AG10803 (cell line): ENCODE measurements around the gene FYCO1.

Experiments used
- DNase-seq: peaks from one replicate; pipeline ENCODE4 v3.0.0; 2010; ENCODE audit warnings: low read depth
- H3K4me3 ChIP-seq: 2 replicates; pipeline ENCODE4 v1.5.1; 2011; ENCODE audit warnings: mild to moderate bottlenecking, low read length, control low read depth
- CTCF ChIP-seq: conservative IDR thresholded peaks from 2 replicates; pipeline ENCODE4 v1.5.1; 2011; ENCODE audit warnings: mild to moderate bottlenecking, low read length, control low read depth, inconsistent platforms

The FYCO1 gene

GRCh38 chr3:45923755-45924154 lies 71.9 kb downstream of the FYCO1 start:
- no peak overlapping the region for H3K4me3 ChIP-seq
- peak; percentile 55 for DNase-seq
- no peak for TF ChIP-seq CTCF

- no peak for DNase-seq
- TF ChIP-seq CTCF = no peak
- H3K4me3 ChIP-seq = no peak overlapping the region
These were observed 72.6 kb downstream of the FYCO1 start for GRCh38 chr3:45922950-45923590.

GRCh38 chr3:45922039-45922326 lies 73.6 kb downstream of the FYCO1 start:
- no peak overlapping the region for H3K4me3 ChIP-seq
- no peak for DNase-seq
- no peak for TF ChIP-seq CTCF

GRCh38 chr3:45921158-45922038 lies 74.2 kb downstream of the FYCO1 start:
- DNase-seq = no peak
- no peak overlapping the region for H3K4me3 ChIP-seq
- TF ChIP-seq CTCF = no peak

GRCh38 chr3:45917146-45917898 lies 78.3 kb downstream of the FYCO1 start:
- no peak for TF ChIP-seq CTCF
- DNase-seq = no peak
- H3K4me3 ChIP-seq = no peak overlapping the region

GRCh38 chr3:45915518-45916231 lies 79.9 kb downstream of the FYCO1 start:
- DNase-seq = peak; percentile 86
- TF ChIP-seq CTCF = no peak
- no peak overlapping the region; the same call in 1 of the 2 replicates for H3K4me3 ChIP-seq
